Lower leg skin (tissue), 4 donors: Measurements from ENCODE around the gene PRDX5. TPM values are rescaled to one million over a fixed set of nuclear protein-coding genes. Genes with fewer than 3 reads are reported as not detected.

Source experiments
- DNase-seq, 2 donors: peaks; one replicate each; pipeline ENCODE4 v3.0.0-alpha.2; 2019; ENCODE audit warnings: low spot score in 2 of 2
- H3K4me3 ChIP-seq: fragments of 200-600 bp; sonication (generic); 2 replicates; pipeline ENCODE4 v1.5.1; 2017; ENCODE audit warnings: mild to moderate bottlenecking, low read depth; ENCODE audit not compliant: poor library complexity, severe bottlenecking
- CTCF ChIP-seq, 3 donors: fragments of 450-650 bp; IDR thresholded peaks; one replicate each; pipeline ENCODE4 v1.5.1; 2016; ENCODE audit warnings: antibody characterized with exemption in 3 of 3, mild to moderate bottlenecking in 3 of 3, moderate library complexity in 2 of 3
- POLR2A ChIP-seq, 2 donors: fragments of 450-650 bp; IDR thresholded peaks; one replicate each; pipeline ENCODE4 v1.6.1; 2016 to 2017; ENCODE audit warnings: antibody characterized with exemption in 2 of 2, mild to moderate bottlenecking in 1 of 2, moderate library complexity in 1 of 2
- WGBS, 2 donors: methylation state at CpG; one replicate each; pipeline ENCODE4 v1.1.5; 2018; 5-methylcytosine and 5-hydroxymethylcytosine counted together
- intact Hi-C: fragments of 100-400 bp; cut with DNase I; formaldehyde crosslinking; loops from one replicate; pipeline ENCODE4 v1.15.0; 2023; ENCODE audit warnings: low total_unique reads
- total RNA-seq, 4 donors: library from RNA; depleted of rRNA; stranded (reverse); fragments of >200 nt; gene quantifications; one replicate each; pipeline ENCODE4 v1.1.0, GENCODE V29; 2016

Gene PRDX5
- total RNA-seq, 4 donors from 2014 or later: 170 to 284 (median 215) TPM

- no peak overlapping the region for H3K4me3 ChIP-seq
- WGBS, 2 donors: 0% methylated on average over 26 of the region's 96 CpGs; no CpG with 5 or more reads in 1 of the 2 donors
- DNase-seq: no peak
- TF ChIP-seq POLR2A (IDR thresholded peaks at IDR 0.05) (no peak), CTCF (IDR thresholded peaks at IDR 0.05) (no peak)
- intact Hi-C loops: no loop called here
Measured at GRCh38 chr11:64291752-64292459, 26.0 kb upstream of the PRDX5 start.

GRCh38 chr11:64292460-64293254 lies 25.3 kb upstream of the PRDX5 start:
- intact Hi-C loops: no loop called here
- no peak for DNase-seq
- H3K4me3 ChIP-seq: no peak overlapping the region
- TF ChIP-seq POLR2A (IDR thresholded peaks at IDR 0.05): no peak
- 30 to 33% methylated on average over 31 to 34 of the region's 42 CpGs for WGBS, 2 donors

GRCh38 chr11:64294774-64295173 lies 23.1 kb upstream of the PRDX5 start:
- DNase-seq: no peak
- intact Hi-C loops: no loop called here
- TF ChIP-seq POLR2A (IDR thresholded peaks at IDR 0.05): no peak
- no peak for TF ChIP-seq CTCF (IDR thresholded peaks at IDR 0.05)
- no peak overlapping the region for H3K4me3 ChIP-seq
- 40 to 58% methylated on average over 3 of the region's 3 CpGs for WGBS, 2 donors

- no peak overlapping the region for H3K4me3 ChIP-seq
- intact Hi-C loops: no loop called here
- no peak for TF ChIP-seq POLR2A (IDR thresholded peaks at IDR 0.05)
- no peak for TF ChIP-seq CTCF (IDR thresholded peaks at IDR 0.05)
- DNase-seq: no peak
- WGBS, 2 donors: 88 to 94% methylated on average over 4 of the region's 4 CpGs
Measured at GRCh38 chr11:64295760-64296159, 22.2 kb upstream of the PRDX5 start.

GRCh38 chr11:64296236-64296635 lies 21.7 kb upstream of the PRDX5 start:
- no peak for DNase-seq
- WGBS, 2 donors: 20 to 21% methylated on average over 1 of the region's 1 CpG
- intact Hi-C loops: no loop called here

More at GRCh38 chr11:64296236-64296635, 21.7 kb upstream of the PRDX5 start:
- no peak for TF ChIP-seq POLR2A (IDR thresholded peaks at IDR 0.05)
- no peak for TF ChIP-seq CTCF (IDR thresholded peaks at IDR 0.05)
- H3K4me3 ChIP-seq: no peak overlapping the region
